ENCODE measurements around the gene FAM110C. TPM values are rescaled to one million over a fixed set of nuclear protein-coding genes. Genes with fewer than 3 reads are reported as not detected.
"Not testable (repeated sequence)": the region's sequence is repeated elsewhere in the genome, so short reads cannot be mapped to it uniquely, and the experiment has no call there.

FAM110C gene
- total and polyA plus RNA-seq, 3 experiments from 2014 or later: 0.15 to 0.48 (median 0.44) TPM

GRCh38 chr2:25543-25942 is 20.8 kb downstream of the FAM110C start:
- Mint-ChIP-seq H3K27ac (no peak overlapping the region), H3K4me3 (no peak overlapping the region), H3K27me3 (peaks cover 0 to 2% of the 10 kb centered on the region in 2 donors), H3K9me3 (no peaks in the 10 kb centered on the region), H3K4me1 (peaks cover 21 to 42% (median 33%) of the 10 kb centered on the region in 3 donors), H3K36me3 (peaks cover 0 to 3% (median 0%) of the 10 kb centered on the region in 3 donors)
- Histone ChIP-seq H3K27ac (ENCODE audit: low read depth, low read length) (no peak overlapping the region), H3K36me3 (ENCODE audit: insufficient read depth, low read length) (no peaks in the 10 kb centered on the region), H3K4me3 (ENCODE audit: low read length) (no peak overlapping the region), H3K9me3 (ENCODE audit: low read length) (no peaks in the 10 kb centered on the region), H3K4me1 (ENCODE audit: insufficient read depth, low read length) (peaks cover 26% of the 10 kb centered on the region), H3K27me3 (ENCODE audit: insufficient read depth, low read length, poor library complexity, severe bottlenecking) (no peaks in the 10 kb centered on the region)
- DNase-seq: no peak
- POLR2A ChIA-PET: no interaction called here
- CTCF ChIA-PET: no interaction called here

DNA sequence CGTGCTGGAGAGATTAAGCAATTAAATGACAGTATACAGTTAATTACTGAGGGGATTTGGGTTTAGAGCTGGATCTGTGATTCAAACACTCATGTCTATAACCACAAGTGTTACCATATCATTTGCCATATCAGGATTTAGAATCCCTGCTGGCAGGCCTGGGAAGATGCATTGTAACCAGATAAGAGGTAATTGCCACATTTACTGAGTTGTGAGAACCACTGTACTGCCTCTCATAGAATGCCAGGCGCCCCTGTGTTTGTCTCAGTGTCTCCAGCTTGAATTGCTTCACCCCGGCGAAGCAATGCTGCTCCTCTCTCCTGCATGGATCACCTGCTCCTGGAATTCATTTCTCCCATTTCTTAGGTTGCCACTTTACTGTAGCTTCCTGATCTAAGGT is 21.7 kb downstream of the FAM110C start:
- H3K36me3 ChIP-seq (ENCODE audit: insufficient read depth, low read length); H3K27ac ChIP-seq (ENCODE audit: low read depth, low read length); CTCF ChIA-PET; H3K27me3 ChIP-seq (ENCODE audit: insufficient read depth, low read length, poor library complexity, severe bottlenecking); H3K4me3 ChIP-seq (ENCODE audit: low read length); H3K4me3 Mint-ChIP-seq; POLR2A ChIA-PET; H3K9me3 ChIP-seq (ENCODE audit: low read length); H3K27me3 Mint-ChIP-seq; H3K9me3 Mint-ChIP-seq; DNase-seq; H3K36me3 Mint-ChIP-seq: not testable (repeated sequence)
- H3K4me1 ChIP-seq (ENCODE audit: insufficient read depth, low read length): peaks cover 26% of the 10 kb centered on the region
- H3K27ac Mint-ChIP-seq: peak overlapping the region in 3 of 8 donors; percentile 13 to 80 (median 36)
- H3K4me1 Mint-ChIP-seq: peaks cover 21 to 42% (median 33%) of the 10 kb centered on the region in 3 donors

GRCh38 chr2:24107-24506 is 22.2 kb downstream of the FAM110C start:
- no peaks in the 10 kb centered on the region for H3K9me3 Mint-ChIP-seq
- H3K36me3 Mint-ChIP-seq: peaks cover 0 to 3% (median 0%) of the 10 kb centered on the region in 3 donors
- peaks cover 2 to 3% of the 10 kb centered on the region in 2 donors for H3K27me3 Mint-ChIP-seq
- CTCF ChIA-PET: no interaction called here
- H3K4me1 ChIP-seq (ENCODE audit: insufficient read depth, low read length): peaks cover 26% of the 10 kb centered on the region
- H3K27ac ChIP-seq (ENCODE audit: low read depth, low read length): no peak overlapping the region
- no peaks in the 10 kb centered on the region for H3K36me3 ChIP-seq (ENCODE audit: insufficient read depth, low read length)
- H3K4me3 Mint-ChIP-seq: peak overlapping the region in 5 of 7 donors; percentile 36 to 73 (median 44)
- DNase-seq: no peak
- H3K27me3 ChIP-seq (ENCODE audit: insufficient read depth, low read length, poor library complexity, severe bottlenecking): no peaks in the 10 kb centered on the region
- H3K9me3 ChIP-seq (ENCODE audit: low read length): no peaks in the 10 kb centered on the region
- peak overlapping the region in 3 of 8 donors; percentile 13 to 80 (median 36) for H3K27ac Mint-ChIP-seq
- H3K4me3 ChIP-seq (ENCODE audit: low read length): no peak overlapping the region
- POLR2A ChIA-PET: no interaction called here
- peaks cover 21 to 41% (median 30%) of the 10 kb centered on the region in 3 donors for H3K4me1 Mint-ChIP-seq

DNA sequence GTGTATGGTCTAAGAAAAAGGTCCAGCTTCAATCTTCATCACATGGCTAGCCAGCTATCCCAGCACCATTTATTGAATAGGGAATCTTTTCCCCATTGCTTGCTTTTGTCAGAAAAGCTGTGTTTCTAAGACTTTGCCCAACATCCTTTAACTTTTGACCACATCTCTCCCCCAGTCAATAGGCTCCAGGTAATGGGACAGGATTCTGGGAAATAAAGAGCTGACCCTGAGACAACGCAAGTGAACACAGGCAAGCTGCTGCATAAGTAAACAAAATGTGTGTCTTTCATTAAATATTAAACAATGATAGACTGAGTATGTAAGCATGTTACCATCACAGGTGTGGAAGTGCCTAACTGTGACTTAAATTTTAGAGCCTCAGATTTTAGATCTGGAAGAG is 23.0 kb downstream of the FAM110C start:
- Mint-ChIP-seq H3K9me3 (no peaks in the 10 kb centered on the region), H3K36me3 (peaks cover 0 to 3% (median 0%) of the 10 kb centered on the region in 3 donors), H3K4me3 (no peak overlapping the region), H3K27me3 (peaks cover 3 to 10% of the 10 kb centered on the region in 2 donors), H3K4me1 (peaks cover 21 to 39% (median 29%) of the 10 kb centered on the region in 3 donors), H3K27ac (no peak overlapping the region)
- peaks cover 18% of the 10 kb centered on the region for H3K4me1 ChIP-seq (ENCODE audit: insufficient read depth, low read length)
- POLR2A ChIA-PET: no interaction called here
- CTCF ChIA-PET: interaction anchor here (1.3 kb wide), 1 partner anchor 11 kb away, joined by 3 read pairs; no protein-coding TSS in a partner anchor
- H3K4me3 ChIP-seq (ENCODE audit: low read length): no peak overlapping the region
- H3K27me3 ChIP-seq (ENCODE audit: insufficient read depth, low read length, poor library complexity, severe bottlenecking): no peaks in the 10 kb centered on the region
- H3K27ac ChIP-seq (ENCODE audit: low read depth, low read length): no peak overlapping the region
- H3K36me3 ChIP-seq (ENCODE audit: insufficient read depth, low read length): no peaks in the 10 kb centered on the region
- H3K9me3 ChIP-seq (ENCODE audit: low read length): no peaks in the 10 kb centered on the region
- DNase-seq: no peak

- CTCF ChIA-PET: interaction anchor here (1.3 kb wide), 1 partner anchor 10 kb away, joined by 3 read pairs; no protein-coding TSS in a partner anchor
- H3K27me3 ChIP-seq (ENCODE audit: insufficient read depth, low read length, poor library complexity, severe bottlenecking); H3K9me3 Mint-ChIP-seq; H3K27ac Mint-ChIP-seq; H3K9me3 ChIP-seq (ENCODE audit: low read length); POLR2A ChIA-PET; H3K4me3 Mint-ChIP-seq; H3K4me3 ChIP-seq (ENCODE audit: low read length); H3K36me3 ChIP-seq (ENCODE audit: insufficient read depth, low read length); H3K36me3 Mint-ChIP-seq; H3K27ac ChIP-seq (ENCODE audit: low read depth, low read length); DNase-seq: not testable (repeated sequence)
- H3K27me3 Mint-ChIP-seq: peaks cover 3 to 11% of the 10 kb centered on the region in 2 donors
- peaks cover 16 to 34% (median 25%) of the 10 kb centered on the region in 3 donors for H3K4me1 Mint-ChIP-seq
- H3K4me1 ChIP-seq (ENCODE audit: insufficient read depth, low read length): peaks cover 14% of the 10 kb centered on the region
Measured at GRCh38 chr2:22244-22643, 24.1 kb downstream of the FAM110C start.

GRCh38 chr2:20259-20658 is 26.0 kb downstream of the FAM110C start:
- H3K9me3 Mint-ChIP-seq; H3K27me3 ChIP-seq (ENCODE audit: insufficient read depth, low read length, poor library complexity, severe bottlenecking); H3K4me3 Mint-ChIP-seq; H3K4me3 ChIP-seq (ENCODE audit: low read length); H3K27ac Mint-ChIP-seq; H3K36me3 Mint-ChIP-seq; DNase-seq; POLR2A ChIA-PET; H3K9me3 ChIP-seq (ENCODE audit: low read length); H3K27ac ChIP-seq (ENCODE audit: low read depth, low read length); H3K36me3 ChIP-seq (ENCODE audit: insufficient read depth, low read length): not testable (repeated sequence)
- peaks cover 14% of the 10 kb centered on the region for H3K4me1 ChIP-seq (ENCODE audit: insufficient read depth, low read length)
- Mint-ChIP-seq H3K27me3 (peaks cover 9 to 22% of the 10 kb centered on the region in 2 donors), H3K4me1 (peaks cover 16 to 34% (median 25%) of the 10 kb centered on the region in 3 donors)
- CTCF ChIA-PET: interaction anchor here (0.9 to 1.3 kb wide), 2 partner anchors 122 to 270 kb away, joined by 3 to 4 read pairs; no protein-coding TSS in a partner anchor

DNA sequence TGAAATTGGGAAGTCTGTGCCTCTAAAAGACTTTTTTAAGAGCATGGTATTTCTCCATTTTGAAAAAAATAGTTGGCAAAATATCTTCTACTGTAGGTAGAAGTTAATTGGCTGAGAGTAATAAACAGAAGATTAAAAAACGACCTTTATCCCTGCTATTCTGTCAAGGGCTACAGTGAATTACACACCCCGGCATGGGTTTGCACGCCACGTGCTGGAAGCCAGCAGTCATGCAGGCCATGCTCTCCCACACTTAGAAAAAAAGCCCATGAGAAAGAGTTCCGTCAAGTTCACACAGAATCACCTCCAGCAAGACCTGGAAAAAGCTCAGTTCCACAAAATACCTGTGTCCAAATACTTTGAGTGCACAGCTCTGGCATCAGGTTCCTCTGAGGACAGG is 26.8 kb downstream of the FAM110C start:
- no peak for DNase-seq
- Histone ChIP-seq H3K36me3 (ENCODE audit: insufficient read depth, low read length) (no peaks in the 10 kb centered on the region), H3K9me3 (ENCODE audit: low read length) (no peaks in the 10 kb centered on the region), H3K4me1 (ENCODE audit: insufficient read depth, low read length) (peaks cover 11% of the 10 kb centered on the region), H3K27me3 (ENCODE audit: insufficient read depth, low read length, poor library complexity, severe bottlenecking) (peaks cover 3% of the 10 kb centered on the region), H3K27ac (ENCODE audit: low read depth, low read length) (no peak overlapping the region), H3K4me3 (ENCODE audit: low read length) (no peak overlapping the region)
- peaks cover 0 to 3% (median 0%) of the 10 kb centered on the region in 3 donors for H3K36me3 Mint-ChIP-seq
- POLR2A ChIA-PET: no interaction called here
- CTCF ChIA-PET: interaction anchor here (0.7 to 1.3 kb wide), 3 partner anchors 121 to 616 kb away, joined by 3 to 4 read pairs (median 4); no protein-coding TSS in a partner anchor
- H3K9me3 Mint-ChIP-seq: no peaks in the 10 kb centered on the region
- peaks cover 9 to 29% of the 10 kb centered on the region in 2 donors for H3K27me3 Mint-ChIP-seq
- H3K4me1 Mint-ChIP-seq: peaks cover 13 to 29% (median 20%) of the 10 kb centered on the region in 3 donors
- no peak overlapping the region for H3K27ac Mint-ChIP-seq
- H3K4me3 Mint-ChIP-seq: no peak overlapping the region

DNA sequence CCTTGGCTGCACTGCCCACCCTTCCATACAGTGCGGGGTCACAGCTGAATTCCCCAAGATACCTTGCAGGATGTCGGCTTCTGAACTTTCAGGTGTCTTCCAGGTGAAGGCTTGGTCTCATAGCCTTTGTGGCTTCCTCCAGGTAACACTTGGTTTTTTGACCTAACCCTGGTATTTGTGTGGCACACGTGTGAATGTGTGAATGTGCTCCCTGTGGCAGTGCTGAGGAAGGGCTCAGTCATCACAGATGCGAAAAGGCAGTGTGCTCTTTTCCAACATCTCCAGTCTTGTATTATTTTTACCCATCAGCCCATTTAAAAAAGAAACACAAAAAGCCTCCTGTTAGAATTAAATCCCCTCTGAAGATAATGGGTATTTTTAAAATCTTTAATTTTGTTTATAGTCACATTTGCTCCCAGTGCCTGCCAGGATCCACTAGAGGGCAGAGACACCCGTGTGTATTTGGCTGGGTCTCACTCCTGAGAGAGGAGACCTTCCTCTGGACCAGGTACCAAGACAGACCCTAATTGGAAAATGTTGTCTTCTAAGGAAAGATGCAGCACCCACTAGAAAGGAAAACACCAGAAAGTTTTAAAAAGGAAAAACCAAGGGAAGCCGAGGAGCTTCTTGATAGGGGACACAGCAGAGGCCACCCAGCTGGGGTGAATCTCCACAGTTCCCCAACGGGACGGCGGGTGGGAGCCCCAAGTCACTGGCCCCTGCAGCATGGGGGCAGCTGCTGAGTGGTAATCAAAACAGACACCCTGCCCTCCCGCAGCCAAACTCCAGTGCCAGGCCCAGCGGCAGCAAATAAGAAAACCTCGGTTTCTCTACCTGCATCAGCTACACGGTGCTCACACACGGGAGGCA is 27.7 kb downstream of the FAM110C start:
- Mint-ChIP-seq H3K36me3 (peaks cover 0 to 3% (median 0%) of the 10 kb centered on the region in 3 donors), H3K4me3 (no peak overlapping the region), H3K9me3 (no peaks in the 10 kb centered on the region), H3K27ac (no peak overlapping the region), H3K4me1 (peaks cover 5 to 21% (median 11%) of the 10 kb centered on the region in 3 donors), H3K27me3 (peaks cover 9 to 35% of the 10 kb centered on the region in 2 donors)
- Histone ChIP-seq H3K4me3 (ENCODE audit: low read length) (no peak overlapping the region), H3K9me3 (ENCODE audit: low read length) (no peaks in the 10 kb centered on the region), H3K27me3 (ENCODE audit: insufficient read depth, low read length, poor library complexity, severe bottlenecking) (peaks cover 3% of the 10 kb centered on the region), H3K27ac (ENCODE audit: low read depth, low read length) (no peak overlapping the region), H3K4me1 (ENCODE audit: insufficient read depth, low read length) (peaks cover 2% of the 10 kb centered on the region), H3K36me3 (ENCODE audit: insufficient read depth, low read length) (no peaks in the 10 kb centered on the region)
- POLR2A ChIA-PET: interaction anchor here (0.8 kb wide), 1 partner anchor 26 kb away, joined by 3 read pairs; no protein-coding TSS in a partner anchor
- CTCF ChIA-PET: interaction anchor here (0.7 to 1.9 kb wide), 4 partner anchors 121 to 617 kb away, joined by 3 to 6 read pairs (median 4); no protein-coding TSS in a partner anchor
- DNase-seq: no peak
